NOMO-1 (cell line): ENCODE measurements around the gene USH2A.
"Not testable (repeated sequence)": the region's sequence is repeated elsewhere in the genome, so short reads cannot be mapped to it uniquely, and the experiment has no call there.

Experiments used
- DNase-seq, 2 experiments: peaks; one replicate each; lab custom pipeline; 2025; ENCODE audit not compliant: unreplicated experiment in 2 of 2; lab: John Stamatoyannopoulos, UW

Gene USH2A

DNA sequence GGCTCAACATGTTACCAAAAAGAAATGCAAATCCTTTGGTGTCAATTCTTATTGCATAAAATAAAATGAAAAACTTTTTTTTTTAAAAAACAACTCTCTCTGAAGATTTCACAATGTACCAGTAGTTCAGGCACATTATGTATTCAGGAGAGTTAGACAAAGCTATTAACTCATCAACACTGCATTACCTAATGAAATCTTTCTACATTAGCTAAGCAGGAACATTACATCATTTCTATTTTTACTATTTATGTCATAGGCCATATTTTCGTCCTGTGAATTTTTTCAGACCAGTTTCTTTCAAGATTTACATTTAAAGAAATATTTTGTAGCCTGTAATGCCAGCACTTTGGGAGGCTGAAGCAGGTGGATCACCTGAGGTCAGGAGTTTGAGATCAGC lies 366.2 kb downstream of the USH2A start:
- DNase-seq: no peak

DNA sequence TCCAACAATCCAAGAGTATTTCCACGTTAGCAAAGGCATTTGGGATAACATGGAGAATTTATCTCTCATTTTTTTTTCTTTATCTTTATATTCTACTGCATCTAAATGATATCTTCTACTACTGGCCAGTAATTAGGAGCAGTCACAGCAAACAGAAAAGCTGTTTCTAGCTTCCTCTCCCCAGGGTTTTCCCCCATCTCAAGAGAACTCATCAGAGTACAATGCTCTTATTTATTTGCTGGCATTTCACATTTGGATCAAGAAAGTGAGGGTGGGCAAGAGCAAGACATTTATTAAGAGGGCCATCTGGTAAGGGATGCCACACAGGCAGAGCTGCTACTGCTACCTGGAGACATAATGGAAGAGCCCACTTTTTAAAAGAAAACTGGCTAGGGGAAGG lies 368.2 kb downstream of the USH2A start:
- no peak for DNase-seq

DNA sequence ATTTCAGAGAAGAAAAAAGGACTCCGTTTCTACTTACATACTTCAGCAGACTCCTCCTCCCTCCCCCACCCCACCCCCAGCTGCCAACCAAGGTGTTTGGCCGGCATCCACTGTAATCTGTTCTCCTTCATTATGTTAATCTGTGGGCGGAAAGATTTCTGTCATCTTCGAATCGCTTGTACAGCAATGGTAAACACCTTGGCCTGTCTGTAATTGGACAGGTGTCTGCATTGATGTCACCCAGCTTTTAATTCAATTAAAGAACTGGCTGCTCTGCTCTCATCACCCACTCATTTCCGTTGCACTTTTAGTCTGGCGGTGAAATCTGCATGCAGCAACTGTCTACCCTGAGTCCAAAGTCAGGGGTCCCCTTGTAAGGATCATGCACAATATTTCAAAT lies 368.6 kb downstream of the USH2A start:
- no peak for DNase-seq

DNA sequence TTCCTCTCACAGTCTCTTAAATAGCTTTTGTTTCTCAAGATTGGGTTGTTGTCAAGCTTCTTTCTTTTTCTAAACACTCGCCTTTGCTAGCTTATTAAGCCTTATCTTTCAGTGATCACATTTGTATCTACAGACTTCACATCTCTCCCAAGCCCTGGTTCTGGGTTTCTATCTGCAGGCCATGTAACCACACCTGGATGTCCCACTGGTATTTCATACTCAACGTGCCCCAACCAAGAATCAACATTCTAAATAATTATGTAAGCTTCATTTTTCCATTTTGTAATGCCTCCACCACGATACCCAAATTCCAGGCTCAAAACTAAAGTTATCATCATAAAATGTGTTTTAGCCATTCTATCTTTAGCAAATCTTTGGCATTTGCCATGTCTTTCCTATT lies 372.2 kb downstream of the USH2A start:
- no peak for DNase-seq

DNA sequence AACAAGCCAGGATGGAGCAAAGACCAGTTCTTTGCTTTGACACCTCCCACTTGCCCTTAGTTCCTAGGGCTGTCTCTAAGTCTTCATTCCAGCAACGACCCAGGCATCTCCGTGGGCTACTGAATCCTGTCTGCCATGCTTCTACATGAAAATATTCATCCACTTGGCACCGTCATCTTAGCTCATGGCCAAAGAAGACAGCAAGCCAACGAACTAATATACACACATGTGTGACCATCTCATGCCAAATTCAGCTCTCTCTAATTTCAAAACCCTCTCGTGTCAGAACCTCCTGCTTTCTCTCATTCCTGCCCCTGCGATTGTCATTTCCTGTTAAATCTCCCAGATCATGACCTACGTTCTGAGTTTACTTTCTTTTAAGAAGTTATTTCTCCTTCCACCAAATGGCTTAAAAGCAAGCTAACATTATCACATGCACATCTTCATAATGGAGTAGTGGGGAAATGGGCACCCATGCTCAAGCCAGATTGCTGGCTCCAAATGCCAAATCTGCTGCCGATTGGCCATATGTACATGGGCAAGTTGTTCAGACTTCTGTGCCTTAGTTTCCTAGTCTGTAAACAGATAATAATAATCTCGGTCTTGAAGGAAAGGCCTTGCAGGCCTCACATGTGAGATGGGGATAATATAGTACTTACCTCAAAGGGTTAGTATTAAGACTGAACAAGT lies 373.4 kb downstream of the USH2A start:
- DNase-seq: no peak

DNA sequence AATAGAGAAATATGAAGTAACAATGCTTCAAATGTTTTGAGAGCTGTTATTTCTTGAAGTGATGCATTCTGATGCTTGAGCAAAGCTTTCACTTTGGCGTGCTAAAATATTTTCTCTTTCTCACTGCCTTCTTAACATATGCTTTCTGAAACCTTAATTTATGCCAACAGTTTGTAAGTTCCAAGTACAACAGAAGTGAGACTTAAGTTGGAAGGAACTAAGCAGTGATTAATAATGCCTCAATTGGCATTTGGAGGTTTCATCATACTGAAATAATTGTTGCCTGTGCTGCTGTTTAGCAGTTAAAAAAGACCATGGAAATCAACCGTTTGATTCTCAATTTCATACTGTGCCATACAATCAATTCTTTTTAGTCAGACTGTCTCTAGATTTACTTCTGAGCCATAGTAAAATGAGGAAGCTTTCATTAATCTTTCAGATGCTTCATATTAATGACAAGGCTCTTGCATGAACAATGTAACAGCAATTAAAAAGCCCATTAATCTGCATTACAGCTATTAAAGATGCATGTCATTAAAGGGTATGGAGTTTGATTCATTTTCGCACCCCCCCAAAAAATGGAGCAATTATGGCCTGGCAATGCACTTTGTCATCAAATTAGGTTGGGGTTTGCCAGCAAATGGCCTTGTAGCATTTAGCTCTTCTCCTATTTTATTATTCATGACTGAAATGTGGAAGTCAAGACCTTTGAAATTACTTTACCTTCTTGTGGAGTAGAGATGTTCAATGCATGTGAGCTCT lies 375.3 kb downstream of the USH2A start:
- DNase-seq: no peak

DNA sequence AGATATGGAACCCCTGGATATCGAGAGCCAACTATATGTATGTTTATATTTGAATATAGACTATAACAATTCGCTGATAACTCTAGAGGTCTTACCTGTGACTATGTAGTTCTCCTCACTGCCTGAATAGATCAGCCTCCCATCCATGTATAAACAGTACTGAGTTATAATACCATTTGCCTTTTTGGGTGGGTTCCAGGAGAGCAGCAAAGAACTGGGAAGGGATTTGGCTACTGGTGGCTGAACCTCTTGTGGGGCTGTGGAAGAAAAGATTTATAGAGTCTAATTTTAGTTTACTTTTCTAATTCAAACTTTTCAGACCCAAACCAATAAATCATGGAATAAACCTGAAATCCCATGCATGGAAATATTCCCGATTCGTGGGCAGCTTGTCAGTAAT lies 376.9 kb downstream of the USH2A start:
- no peak for DNase-seq

DNA sequence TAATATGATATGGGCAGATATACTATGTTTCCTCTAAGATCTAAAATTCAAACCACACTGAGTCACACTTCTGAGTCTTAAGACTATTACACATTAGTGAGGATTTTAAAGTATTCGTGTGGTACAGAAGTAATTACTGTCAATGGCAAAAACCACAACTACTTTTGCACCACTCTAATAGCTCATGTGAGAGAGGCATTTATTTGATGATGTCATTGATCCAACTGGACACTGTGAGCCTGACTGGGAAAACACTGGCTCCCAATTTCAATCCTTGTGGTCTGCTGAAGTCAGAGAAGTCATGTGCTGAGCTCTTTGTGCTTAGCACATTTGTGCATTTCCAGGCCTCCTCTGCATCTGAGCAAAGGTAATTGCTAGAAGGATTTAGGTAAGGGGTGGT lies 377.8 kb downstream of the USH2A start:
- no peak for DNase-seq

DNA sequence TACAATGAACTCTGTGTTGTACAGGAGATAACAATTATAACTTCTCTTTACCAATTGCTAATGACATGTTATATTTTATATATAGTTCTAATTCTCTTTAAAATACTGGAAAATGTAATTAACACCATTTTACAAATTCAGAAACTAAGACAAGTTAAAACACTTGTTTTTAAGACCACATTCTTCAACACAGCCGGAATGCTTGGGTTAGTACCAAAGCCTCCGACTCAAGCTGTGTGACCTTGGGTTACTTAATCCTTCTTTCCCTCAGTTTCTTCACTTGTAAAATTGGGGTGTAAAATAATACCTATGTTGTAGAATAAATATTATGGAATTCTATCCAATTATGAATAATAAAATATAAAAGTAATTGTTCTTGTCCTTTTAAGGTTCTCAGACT lies 378.7 kb downstream of the USH2A start:
- no peak for DNase-seq

DNA sequence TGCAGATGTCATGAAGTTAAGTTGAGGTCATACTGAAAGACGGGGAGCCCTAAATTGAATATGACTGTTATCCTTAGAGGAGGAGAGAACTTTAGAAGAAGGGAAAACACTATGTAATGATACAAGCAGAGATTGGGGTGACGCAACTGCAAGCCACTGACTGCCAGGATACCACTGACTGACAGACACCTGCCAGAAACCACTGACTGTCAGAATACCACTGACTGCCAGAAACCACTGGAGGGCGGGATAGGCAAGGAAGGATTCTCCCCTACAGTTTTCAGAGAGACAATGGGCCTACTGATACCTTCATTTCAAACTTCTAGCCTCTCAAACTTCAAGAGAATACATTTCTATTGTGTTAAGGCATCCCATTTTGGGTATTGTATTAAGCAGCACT lies 388.7 kb downstream of the USH2A start:
- no peak for DNase-seq

DNA sequence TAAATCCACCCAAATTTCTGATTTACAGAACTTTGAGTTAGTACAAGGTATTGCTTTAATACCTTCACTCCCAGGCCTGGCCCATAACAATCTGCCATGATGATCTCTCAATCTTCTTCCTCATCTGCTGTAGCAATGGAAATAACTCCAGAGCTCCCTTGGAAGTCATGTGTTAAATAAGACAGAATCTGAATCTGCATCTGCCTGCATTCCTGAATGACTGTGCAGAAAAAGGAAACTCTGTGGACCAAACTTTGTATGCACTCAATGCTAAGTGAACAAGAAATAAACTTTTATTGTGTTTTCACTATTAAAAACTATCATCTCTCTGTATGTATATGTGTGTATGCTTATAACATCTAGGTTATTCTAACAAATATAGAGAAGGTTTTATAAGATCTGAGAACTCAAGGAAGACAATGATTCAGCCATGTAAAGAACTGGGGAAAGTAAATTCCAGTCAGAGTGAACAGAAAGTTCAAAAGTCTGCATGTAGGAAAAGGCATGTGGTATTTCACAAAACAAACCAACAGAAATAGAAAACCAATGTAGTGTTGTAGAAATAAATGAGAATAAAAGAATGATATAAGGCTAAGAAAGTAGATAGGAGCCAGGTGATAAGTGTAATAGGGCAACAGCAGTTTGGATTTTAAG lies 390.2 kb downstream of the USH2A start:
- DNase-seq: no peak

DNA sequence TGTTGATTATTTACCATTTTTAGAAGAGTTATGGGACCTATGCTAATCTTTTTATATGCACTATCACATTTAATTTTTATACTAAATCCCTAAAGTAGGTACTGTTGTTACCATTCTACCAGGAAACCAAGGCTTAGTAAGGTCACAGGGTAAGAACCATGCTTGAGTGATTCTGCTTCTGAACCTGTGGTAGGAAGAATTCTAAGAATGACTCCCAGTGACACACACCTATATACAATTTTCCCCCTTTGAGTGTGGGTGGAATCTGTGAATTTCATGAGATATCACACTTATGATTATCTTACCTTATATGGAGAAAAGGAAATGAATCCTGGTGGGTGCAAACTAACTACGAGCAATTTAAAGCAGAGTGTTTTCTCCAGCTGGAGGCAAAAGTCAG lies 391.0 kb downstream of the USH2A start:
- no peak for DNase-seq

DNA sequence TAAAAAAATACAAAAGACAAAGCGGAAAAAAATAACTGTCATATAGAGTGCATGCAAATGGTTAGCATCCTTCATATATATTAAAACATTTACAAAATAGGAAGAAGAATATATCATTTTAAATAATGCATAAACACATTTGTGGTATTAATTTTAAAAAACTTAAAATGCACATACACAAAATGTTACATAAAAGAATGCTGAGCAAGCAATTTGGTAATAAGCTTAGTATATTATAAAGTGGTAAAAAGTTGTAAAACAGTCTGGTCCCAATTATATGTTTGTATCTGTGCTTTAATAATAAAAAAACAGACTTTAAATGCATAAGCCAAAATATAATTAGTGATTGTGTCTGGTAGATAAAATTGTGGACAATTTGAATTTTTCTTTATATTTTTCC lies 394.6 kb downstream of the USH2A start:
- DNase-seq: no peak

DNA sequence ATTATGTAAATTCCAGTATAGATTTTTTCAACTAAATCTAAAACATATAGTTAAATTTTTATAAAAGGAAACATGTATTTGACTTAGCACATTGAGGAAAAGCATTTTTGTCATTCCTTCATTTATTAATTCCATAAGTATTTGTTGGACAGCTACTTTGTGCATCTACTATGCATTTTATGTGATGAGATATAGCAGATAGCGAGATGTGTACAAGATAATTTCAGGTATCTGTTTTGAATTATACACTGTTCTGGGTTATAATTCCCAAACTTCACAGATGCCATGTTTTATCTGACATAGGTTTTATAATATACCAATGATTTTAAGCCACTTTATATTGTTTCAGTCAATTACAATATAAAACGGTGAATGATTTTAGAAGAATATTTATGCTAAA lies 398.7 kb downstream of the USH2A start:
- DNase-seq: no peak

DNA sequence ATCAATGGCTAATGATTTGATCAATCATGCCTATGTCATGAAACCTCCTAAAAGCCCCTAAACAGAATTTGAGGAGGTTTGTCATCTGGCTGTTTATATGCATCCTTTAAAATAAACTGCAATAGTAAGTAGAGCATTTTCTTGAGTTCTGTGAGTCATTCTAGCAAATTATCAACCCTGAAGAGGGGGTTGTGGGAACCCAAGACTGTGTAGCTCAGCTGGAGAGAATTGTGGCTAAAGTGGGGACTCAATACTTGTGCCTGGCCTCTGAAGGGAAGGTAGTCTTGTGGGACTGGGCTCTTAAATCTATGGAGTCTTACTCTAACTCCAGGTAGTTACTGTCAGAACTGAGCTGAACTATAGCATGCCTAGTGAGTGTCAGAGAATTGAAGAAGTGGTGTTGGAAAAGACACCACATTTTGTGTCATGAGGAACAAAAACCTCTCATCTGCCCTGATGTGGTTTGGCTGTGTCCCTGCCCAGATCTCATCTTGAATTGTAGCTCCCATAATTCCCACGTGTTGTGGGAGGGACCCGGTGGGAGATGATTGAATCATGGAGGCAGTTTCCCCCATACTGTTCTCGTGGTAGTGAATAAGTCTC lies 402.4 kb downstream of the USH2A start:
- DNase-seq: no peak

DNA sequence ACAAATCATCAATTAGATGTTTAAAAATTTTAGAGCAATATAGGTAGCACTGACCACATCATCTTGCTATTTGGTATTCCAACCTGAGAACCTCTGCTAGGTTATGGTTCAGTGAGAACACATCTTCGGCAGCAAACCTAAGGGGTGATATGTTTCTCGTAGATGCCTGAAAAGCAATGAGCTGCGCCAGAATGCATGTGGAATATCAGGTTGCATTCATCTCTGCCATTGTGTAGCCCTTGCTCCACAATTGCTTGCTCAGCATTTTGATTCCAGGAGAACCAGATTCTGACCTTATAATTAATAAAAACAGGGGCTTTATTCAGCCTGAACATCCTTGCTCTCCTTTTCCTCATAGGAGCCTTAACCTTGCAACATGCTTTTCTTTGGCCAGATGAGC lies 408.1 kb downstream of the USH2A start:
- no peak for DNase-seq

DNA sequence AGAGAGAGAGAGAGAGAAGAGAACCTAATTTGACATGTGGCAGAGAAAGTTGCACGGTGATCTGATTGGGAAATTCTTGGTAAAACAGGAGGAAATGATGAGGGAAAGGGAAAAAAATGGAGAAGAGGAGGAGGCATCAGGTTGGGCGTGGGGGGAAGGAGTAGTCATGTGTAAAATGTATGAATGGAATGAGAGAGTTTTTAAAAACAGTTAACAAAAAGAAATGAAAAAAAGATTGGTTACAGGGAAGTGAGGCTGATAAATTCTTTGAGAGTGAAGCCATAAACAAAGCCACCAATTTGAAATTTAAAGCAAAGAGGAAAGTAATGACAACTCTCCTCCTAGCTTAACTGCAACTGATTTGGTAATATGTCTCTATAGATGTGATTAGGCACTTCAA lies 409.2 kb downstream of the USH2A start:
- DNase-seq: no peak

DNA sequence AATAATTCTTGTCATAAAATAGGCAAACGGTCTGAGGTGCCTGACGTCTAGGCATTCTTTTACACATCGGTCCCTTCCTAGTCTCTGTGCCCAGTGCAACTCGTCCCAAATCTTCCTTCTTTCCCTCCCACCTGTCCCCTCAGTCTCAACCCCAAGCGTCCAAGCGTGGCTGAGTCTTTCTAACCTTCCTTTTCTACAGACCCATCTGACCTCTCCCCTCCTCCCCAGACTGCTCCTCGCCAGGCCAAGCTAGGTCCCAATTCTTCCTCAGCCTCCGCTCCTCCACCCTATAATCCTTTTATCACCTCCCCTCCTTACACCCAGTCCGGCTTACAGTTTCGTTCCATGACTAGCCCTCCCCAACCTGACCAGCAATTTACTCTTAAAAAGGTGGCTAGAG lies 413.8 kb downstream of the USH2A start:
- DNase-seq: not testable (repeated sequence)

DNA sequence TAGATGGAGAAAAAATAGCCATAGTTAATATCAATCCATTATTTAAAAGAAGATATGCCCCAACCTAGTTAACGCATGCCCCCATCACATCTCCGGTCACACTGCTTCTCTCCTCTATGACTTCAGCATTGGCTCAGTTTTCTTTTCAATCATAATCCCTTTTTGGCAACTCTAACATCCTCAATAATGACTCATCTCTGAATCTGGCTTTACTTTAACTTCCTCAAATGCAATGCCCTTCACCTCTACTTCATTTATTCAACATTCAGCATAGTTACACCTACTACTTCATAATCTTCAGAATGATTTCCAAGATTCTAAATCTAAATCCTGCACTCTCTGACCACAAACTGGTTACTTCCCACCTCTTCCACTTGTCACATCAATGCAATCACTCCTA lies 417.3 kb downstream of the USH2A start:
- peak in 1 of 2 experiments; percentile 70 for DNase-seq

DNA sequence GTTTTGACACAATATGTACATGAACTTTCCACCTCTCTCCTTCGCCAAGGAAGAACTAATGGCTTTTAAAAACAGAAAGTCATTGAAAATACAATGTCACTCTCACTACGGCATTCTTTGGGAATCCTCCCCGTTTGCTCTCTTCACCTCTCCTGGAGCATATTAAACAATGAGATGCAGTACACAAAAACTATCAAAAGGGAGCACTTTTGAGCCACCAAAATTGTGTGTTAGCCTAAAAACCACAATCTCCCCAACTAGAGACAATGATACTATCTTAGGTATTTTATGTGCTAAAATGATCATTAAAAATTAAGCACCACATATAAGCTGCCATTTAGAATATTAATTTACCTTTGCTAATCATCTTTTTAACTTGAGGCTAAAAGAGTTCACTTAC lies 430.6 kb downstream of the USH2A start:
- DNase-seq: peak in 1 of 2 experiments; percentile 5

DNA sequence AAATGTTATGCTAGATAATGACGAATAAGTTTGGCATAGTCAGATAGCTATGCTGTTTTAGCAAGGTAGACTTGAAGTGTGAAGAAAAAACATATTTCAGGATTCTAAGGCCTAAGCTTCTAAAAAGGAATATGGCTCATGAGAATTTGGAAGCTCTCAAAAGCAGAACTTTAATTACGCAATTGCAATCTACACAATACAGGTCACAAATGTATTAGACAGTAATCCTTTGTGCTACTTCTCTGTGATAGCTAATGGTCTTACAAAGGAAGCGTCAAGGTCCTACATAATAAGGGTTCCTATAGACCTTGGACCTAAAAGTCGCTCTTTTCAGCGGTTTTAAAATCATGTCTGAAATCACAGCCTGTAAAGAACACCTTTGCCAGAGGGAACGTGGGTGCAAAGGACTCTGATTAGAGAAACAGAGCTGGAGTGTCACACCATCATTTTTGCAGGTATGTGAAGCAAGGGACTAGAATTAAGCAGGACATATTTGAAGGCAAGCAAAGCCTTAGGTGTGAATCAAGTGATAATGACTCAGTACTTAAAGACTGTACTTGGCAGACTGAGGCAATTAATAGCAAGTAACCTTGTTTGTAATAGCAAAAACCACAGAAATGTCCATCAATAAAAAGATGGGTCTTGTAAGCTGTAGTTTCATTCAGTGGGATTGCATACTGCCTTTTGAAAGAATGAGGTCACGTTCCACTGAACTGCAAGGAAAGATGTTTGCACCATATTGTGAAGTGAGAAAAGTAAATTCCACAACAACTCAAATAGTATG lies 436.0 kb downstream of the USH2A start:
- peak in 1 of 2 experiments; percentile 11 for DNase-seq
